ENCODE measurements around the gene TM9SF4.

DNA sequence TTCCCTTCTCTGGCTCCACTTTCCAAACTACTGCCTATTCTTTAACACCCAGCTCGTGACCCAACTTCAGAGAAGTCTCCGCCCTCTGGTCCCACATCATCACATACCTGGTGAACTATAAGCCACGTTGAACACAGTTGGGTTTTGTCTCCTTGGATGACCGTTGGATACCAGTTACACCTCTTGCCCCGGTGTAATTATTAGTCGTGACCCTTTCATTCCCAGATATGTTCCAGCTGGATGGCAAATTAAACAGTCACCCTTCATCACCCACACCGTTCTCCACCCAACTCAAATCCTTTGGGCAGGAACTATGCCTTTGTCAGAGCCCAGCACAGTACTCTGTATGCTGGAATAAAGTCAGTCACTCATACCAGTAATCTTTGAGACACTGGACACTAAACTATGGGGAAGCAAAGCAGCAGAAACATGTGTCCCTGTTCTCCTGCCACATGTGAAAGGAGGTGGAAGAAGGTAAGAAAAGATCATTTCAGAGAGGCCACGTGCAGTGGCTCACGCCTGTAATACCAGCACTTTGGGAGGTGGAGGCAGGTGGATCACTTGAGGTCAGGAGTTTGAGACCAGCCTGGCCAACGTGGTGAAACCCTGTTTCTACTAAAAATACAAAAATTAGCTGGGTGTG is 75.6 kb downstream of the TM9SF4 start:
- TF ChIP-seq POLR2A (IDR thresholded peaks at IDR 0.05; ENCODE audit: low read depth, low read length): no peak
- no peak for TF ChIP-seq TAF1 (IDR thresholded peaks at IDR 0.05; ENCODE audit: low read depth, low read length)

Data from GM12891 (cell line).